Brain pericyte (primary cell): ENCODE data around the gene CD247.

Experiments used
- DNase-seq: peaks from one replicate; pipeline ENCODE4 v3.0.0-alpha.2; 2012; ENCODE audit warnings: low read depth, low spot score

The CD247 gene

GRCh38 chr1:167512046-167512654 lies 6.2 kb downstream of the CD247 start:
- no peak for DNase-seq

- DNase-seq, result no peak
Observed at GRCh38 chr1:167511374-167511986, 6.8 kb downstream of the CD247 start.

GRCh38 chr1:167510881-167511280 lies 7.4 kb downstream of the CD247 start:
- no peak for DNase-seq

- DNase-seq, result no peak
Observed at GRCh38 chr1:167510244-167510643, 8.1 kb downstream of the CD247 start.

GRCh38 chr1:167509587-167509986 lies 8.7 kb downstream of the CD247 start:
- DNase-seq, result no peak

- no peak for DNase-seq
Observed at GRCh38 chr1:167507719-167508118, 10.6 kb downstream of the CD247 start.

- no peak for DNase-seq
Observed at GRCh38 chr1:167504467-167504827, 13.9 kb downstream of the CD247 start.

GRCh38 chr1:167503626-167504466 lies 14.5 kb downstream of the CD247 start:
- no peak for DNase-seq

GRCh38 chr1:167502719-167503462 lies 15.4 kb downstream of the CD247 start:
- DNase-seq, result no peak

GRCh38 chr1:167502192-167502551 lies 16.2 kb downstream of the CD247 start:
- no peak for DNase-seq

- no peak for DNase-seq
Observed at GRCh38 chr1:167501515-167502191, 16.7 kb downstream of the CD247 start.

- no peak for DNase-seq
Observed at GRCh38 chr1:167500283-167500860, 18.0 kb downstream of the CD247 start.

GRCh38 chr1:167499664-167500101 lies 18.6 kb downstream of the CD247 start:
- DNase-seq, result no peak

- DNase-seq, result no peak
Observed at GRCh38 chr1:167499106-167499505, 19.2 kb downstream of the CD247 start.

- DNase-seq, result no peak
Observed at GRCh38 chr1:167496797-167497619, 21.3 kb downstream of the CD247 start.

GRCh38 chr1:167493372-167493771 lies 25.0 kb downstream of the CD247 start:
- DNase-seq, result no peak

- DNase-seq, result no peak
Observed at GRCh38 chr1:167492481-167492910, 25.8 kb downstream of the CD247 start.

GRCh38 chr1:167491586-167492461 lies 26.5 kb downstream of the CD247 start:
- no peak for DNase-seq

GRCh38 chr1:167490765-167491164 lies 27.6 kb downstream of the CD247 start:
- DNase-seq, result no peak
